ENCODE data around the gene FGD2. TPM values are rescaled to one million over a fixed set of nuclear protein-coding genes. Genes with fewer than 3 reads are reported as not detected.

FGD2 gene
- total and polyA plus RNA-seq, 9 of the 15 experiments (the other 6 are each of a cell fraction or from before 2014, with no cell fraction given), result 0.09 TPM; not detected in 8

DNA sequence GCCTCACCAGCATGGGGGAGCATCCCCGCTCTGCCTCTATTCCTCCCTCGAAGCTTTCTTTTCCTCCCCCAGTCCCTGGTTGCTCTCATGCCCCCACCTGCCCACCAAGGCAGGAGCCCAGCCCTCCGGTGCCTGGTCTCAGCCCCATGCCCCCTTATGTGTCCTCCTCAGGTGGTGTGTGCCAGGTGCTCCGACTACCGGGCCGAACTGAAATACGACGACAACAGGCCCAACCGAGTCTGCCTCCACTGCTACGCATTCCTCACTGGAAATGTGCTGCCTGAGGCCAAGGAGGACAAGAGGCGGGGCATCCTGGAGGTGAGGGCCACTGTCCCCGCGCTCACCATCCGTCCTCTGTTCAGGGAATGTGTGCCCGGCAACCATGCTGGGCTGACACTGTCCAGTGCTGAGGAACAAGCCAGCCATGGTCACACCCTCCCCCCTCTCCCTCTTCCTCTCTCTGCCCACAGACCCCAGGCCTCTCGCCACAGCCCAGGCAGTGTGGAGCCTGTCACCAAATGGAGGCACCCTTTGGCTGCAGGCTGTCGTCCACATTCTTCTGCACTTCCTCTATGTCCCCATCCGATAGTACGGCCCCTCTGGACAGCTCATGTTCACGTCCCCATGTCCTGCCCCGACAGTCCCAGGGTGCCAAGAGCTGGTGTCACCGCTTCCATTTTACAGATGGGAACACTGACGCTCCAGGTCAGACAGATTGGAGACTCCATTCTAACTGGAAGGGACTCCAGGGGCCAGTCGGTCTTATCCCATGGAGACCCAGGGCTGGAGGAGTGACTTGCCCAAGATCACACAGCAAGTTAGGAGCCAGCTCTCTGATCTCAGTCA lies 20.4 kb downstream of the FGD2 start:
- no peak for FAIRE-seq
- in situ Hi-C loops (cut with MboI) (loop anchor here (10.0 kb wide), 1 partner anchor 149 kb away; the partner anchor contains the start of gene PIM1), intact Hi-C loops (cut with micrococcal nuclease) (loop anchor here (10.0 kb wide), 2 partner anchors 459 to 669 kb away; partner anchors contain the start of gene MDGA1)
- H3K9me1 ChIP-seq (ENCODE audit: control insufficient read depth, insufficient read depth, low read length), result no peaks in the 10 kb centered on the region
- ATAC-seq, result no peak
- no TSS peak for BruUV-seq (replicated peaks)
- H3K27ac ChIP-seq (ENCODE audit: extremely low read depth, low read depth, low read length), result no peak overlapping the region
- 86% methylated on average over 24 of the region's 24 CpGs for WGBS (ENCODE audit: insufficient coverage, low coverage, missing lambda C conversion rate)
- H3K4me1 ChIP-seq (replicated peaks in 1 of 2; ENCODE audit: control insufficient read depth in 2 of 2, insufficient read depth in 2 of 2, low read length in 2 of 2), result peaks cover 4 to 52% of the 10 kb centered on the region in 2 experiments; a peak in 4 of 5 replicates
- no peaks in the 10 kb centered on the region for H3K79me2 ChIP-seq (ENCODE audit: control insufficient read depth, insufficient read depth, low read length)
- no peaks in the 10 kb centered on the region for H3K36me3 ChIP-seq (ENCODE audit: control insufficient read depth, insufficient read depth, low read length)
- no peak for DNase-seq (ENCODE audit: extremely low read depth in 1 of 4, low spot score in 3 of 4)
- peaks cover 9% of the 10 kb centered on the region for H3K9me3 ChIP-seq (replicated peaks; ENCODE audit: control insufficient read depth, insufficient read depth, low read depth, low read length)
- ChIA-PET CTCF (ENCODE audit: low intra/inter-chr PET ratio) (no interaction called here), POLR2A (interaction anchor here (0.5 to 7.6 kb wide), 7 partner anchors 13 to 187 kb away, joined by 3 to 128 read pairs (median 3); partner anchors contain the start of gene PIM1)
- TF ChIP-seq KDM1A (IDR thresholded peaks at IDR 0.05), result peak in 1 of 2 experiments; percentile 68; a peak in 2 of 4 replicates
- 0 out of 2 replicates have a peak, but pooled peaks have one; percentile 30 for TF ChIP-seq MED1 (CRISPR knock-in tag; IDR thresholded peaks at IDR 0.05; ENCODE audit: borderline replicate concordance)
- peak; percentile 16; the same call in 1 of the 2 replicates for TF ChIP-seq SPI1 (IDR thresholded peaks at IDR 0.05; ENCODE audit: borderline replicate concordance, low read depth, low read length)
- peak; percentile 29 for TF ChIP-seq RBM25 (IDR thresholded peaks at IDR 0.05; ENCODE audit: low read depth, low read length, severe bottlenecking)
- TF ChIP-seq ZNF785 (CRISPR knock-in tag; IDR thresholded peaks at IDR 0.05), result no peak
- no peak for TF ChIP-seq GABPB2 (CRISPR knock-in tag; conservative IDR thresholded peaks at IDR 0.05)
- TF ChIP-seq, protein P1, sequence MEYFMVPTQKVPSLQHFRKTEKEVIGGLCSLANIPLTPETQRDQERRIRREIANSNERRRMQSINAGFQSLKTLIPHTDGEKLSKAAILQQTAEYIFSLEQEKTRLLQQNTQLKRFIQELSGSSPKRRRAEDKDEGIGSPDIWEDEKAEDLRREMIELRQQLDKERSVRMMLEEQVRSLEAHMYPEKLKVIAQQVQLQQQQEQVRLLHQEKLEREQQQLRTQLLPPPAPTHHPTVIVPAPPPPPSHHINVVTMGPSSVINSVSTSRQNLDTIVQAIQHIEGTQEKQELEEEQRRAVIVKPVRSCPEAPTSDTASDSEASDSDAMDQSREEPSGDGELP (CRISPR knock-in tag; IDR thresholded peaks at IDR 0.05; ENCODE audit: borderline replicate concordance), result 0 out of 2 replicates have a peak, but pooled peaks have one; percentile 16
- TF ChIP-seq BCOR (IDR thresholded peaks at IDR 0.05), result peak; percentile 79
- no peak overlapping the region for H3K4me2 ChIP-seq (ENCODE audit: insufficient read depth, low read length)
- H2AFZ ChIP-seq (ENCODE audit: low read depth, low read length), result peak overlapping the region; percentile 3; the same call in 1 of the 2 replicates
- H3K9ac ChIP-seq (ENCODE audit: insufficient read depth in 1 of 2, low read depth in 2 of 2, low read length in 2 of 2), result peak overlapping the region in 1 of 2 experiments; percentile 69; a peak in 2 of 4 replicates
- H4K20me1 ChIP-seq (replicated peaks; ENCODE audit: control insufficient read depth, insufficient read depth, low read length), result no peaks in the 10 kb centered on the region
- H3K4me3 ChIP-seq, result no peak overlapping the region
- no peaks in the 10 kb centered on the region for H3K27me3 ChIP-seq (ENCODE audit: control insufficient read depth in 2 of 2, insufficient read depth in 2 of 2, low read length in 2 of 2)
